DOHH2 (cell line): Measurements from ENCODE around the gene CAMTA1.

Experiments
- CTCF ChIP-seq: fragments of 200-600 bp; sonication (generic); IDR thresholded peaks from one replicate; pipeline ENCODE4 v1.5.1; 2014; ENCODE audit warnings: antibody characterized with exemption, mild to moderate bottlenecking, low read depth, low read length; ENCODE audit not compliant: poor library complexity, severe bottlenecking
- EZH2phosphoT487 ChIP-seq: fragments of 200-600 bp; sonication (generic); IDR thresholded peaks from 2 replicates; pipeline ENCODE4 v1.6.1; 2017; ENCODE audit warnings: borderline replicate concordance, mild to moderate bottlenecking, antibody characterized with exemption, low read length, moderate library complexity, mixed read lengths

GRCh38 chr1:6779089-6779805 is 6.0 kb upstream of the CAMTA1 start:
- TF ChIP-seq CTCF (no peak), EZH2phosphoT487 (no peak)
